Measurements from ENCODE around the gene CIB4.

Gene CIB4

DNA sequence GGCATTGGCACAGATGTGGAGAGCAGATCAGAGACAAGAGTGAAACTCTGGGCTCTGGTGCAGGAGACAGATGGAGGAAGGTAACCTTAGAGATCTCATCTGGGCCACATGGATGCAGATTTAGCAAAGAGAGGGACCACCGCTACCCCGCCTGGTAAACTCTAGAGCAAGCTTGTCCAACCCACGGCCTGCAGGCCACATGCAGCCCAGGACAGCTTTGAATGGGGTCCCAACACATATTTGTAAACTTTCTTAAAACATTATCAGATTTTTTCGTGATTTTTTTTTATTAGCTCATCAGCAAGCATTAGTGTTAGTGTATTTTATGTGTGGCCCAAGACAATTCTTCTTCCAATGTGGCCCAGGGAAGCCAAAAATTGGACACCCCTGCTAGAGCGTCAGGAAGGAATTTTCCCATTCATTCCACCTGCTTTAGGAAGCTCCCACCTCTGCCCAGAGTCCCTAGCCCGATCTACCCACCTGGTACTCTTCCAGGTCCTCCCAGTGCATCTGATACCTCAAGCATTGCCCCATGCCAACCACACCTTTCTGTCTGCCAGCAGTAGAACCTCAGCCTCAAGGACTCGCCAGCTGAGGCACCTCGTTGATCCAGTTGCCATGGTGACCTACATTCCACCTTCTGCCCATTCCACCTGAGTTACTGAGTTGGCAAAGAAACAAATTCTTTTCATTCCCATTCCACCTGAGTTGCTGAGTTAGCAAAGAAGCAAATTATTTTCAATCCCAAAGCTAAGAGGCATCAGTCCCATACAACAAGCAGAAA, at the start of gene CIB4:
Gene CIB4, minus strand, starts transcription at position 586 of the 784 bp plus-strand sequence. Its CDS starts 52 bp downstream, at position 534.
- no peak for DNase-seq

DNA sequence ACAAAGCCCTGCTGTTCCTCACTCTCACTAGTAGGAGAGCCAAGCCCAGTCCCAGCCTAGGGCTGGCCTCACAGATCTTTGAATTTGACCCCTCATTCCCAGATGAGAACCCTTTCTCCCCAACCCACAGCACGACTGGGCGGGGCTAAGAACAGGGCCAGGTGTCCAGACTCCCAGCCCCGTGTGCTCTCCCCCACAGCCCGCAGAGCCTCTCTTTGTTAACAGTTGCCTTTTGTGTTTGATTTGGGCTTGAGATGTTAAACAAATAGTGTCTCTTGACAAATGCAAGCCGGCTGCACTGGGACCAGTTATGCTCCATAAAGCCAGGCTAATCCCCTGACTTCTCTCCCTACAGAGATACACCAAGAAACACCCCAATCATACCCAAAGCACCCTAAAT, 46.6 kb upstream of the CIB4 start:
- no peak for DNase-seq

DNA sequence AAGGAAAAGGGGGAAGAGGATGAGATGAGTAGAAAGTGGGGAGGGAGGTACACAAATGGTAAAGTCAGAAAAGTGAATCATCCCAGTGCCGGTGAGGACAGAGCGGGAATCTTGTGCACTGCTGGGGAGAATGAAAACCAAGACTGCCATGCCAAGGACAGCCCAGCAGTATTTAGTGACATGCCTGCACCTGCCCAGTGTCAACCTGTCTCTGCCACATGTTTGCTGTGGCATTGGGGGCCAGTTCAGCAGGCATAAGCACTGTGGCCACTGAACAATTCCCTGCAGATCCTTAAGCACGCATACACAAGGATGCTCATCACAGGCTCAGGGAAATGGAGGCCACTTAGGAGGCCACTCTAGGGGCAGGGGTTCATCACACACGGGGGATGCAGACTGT, 46.2 kb upstream of the CIB4 start:
- DNase-seq = no peak

DNA sequence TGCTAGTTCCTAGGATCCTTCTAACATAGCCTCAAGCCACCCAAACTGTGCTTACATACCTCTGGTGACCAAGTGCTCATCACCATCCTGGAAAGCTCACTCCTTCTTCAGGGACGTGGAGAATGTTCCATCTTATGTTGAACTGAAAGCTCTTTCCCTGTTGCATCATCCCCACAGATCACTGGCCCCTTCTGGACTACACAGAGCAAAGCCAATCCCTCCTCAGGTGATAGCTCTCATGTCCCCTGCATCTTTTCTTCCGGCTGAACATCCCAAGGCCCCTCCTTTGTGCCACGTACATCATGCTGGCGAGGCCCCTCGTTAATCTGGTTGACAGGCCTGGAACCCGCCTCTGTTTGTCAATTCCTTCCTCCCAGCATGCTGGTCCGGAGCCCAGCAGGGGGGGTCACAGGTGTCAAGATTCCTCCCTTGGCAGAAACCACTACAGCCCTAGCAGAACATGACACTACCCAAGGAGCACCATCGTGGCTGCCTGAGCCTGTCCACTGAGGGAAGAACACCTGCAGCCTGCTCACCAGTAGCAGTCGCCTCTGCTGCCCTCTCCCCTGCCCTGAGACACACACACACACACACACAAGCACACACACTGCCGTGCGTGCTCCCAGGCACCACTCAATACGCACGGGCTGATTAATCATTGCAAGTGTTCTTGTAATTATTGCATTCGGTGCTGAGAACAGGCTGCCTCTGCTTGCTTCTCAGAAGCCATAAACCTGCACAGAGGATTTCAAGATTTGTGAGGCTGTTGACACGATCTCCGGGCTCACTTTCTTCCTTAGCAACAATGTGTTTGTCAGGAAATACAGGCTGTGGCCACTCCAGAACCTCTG, 45.0 kb upstream of the CIB4 start:
- DNase-seq = no peak

DNA sequence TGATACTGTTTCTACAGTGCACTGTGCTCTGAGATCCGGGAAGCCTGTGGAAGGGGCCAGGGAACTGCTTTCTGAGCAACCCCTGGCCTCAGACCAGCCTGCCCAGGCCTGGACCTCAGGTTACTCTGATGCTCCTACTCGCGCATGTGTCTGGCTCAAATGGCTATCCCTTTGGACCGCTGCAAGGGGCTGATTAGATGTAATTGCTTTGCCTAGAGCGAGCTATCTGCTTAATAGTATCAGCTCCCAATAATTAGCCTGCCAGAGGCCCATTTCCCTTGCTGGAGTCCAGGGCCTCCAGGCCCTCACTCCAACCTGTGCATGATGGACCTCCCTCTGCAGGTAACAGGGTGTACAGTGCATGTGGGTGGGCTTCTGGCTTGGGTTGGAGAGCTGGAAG, 44.2 kb upstream of the CIB4 start:
- no peak for DNase-seq

DNA sequence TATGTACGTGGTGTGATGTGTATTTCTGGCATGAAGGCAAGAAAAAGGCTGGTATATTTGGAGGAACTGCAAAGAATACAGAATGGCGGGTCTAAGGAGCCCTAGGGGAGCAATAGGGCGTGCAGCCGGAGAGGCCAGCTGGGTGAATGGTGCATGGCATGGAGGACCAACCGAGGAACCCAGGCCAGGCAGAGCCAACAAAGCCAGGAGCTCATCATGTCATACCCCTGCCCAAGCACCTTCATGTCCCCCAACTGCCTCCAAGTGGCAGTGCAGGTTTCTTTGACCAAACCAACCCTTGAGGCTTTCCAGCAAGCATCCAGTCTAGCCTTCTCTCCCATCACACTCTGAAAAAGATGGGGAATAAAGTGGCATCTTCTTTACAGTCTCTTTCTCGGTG, 42.4 kb upstream of the CIB4 start:
- DNase-seq = no peak

DNA sequence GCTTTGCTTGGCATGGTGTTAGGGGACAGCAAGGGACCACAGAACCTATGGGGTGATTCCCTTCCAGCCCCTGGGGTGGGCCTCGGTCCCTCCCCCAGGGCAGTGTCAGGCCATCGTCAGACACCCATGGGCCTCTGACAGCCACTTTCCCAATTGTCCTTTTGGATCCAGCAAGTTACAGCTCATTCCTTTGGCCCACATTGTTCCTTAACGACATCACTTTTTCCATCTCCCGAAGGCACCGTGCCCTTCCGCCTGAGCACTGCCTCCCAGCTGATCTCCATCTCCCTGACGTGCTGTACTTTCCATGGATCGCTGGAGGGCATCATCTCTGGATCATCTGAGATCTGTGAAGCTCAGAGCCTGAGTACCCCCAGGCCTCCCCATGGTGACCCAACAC, 41.0 kb upstream of the CIB4 start:
- DNase-seq = no peak

DNA sequence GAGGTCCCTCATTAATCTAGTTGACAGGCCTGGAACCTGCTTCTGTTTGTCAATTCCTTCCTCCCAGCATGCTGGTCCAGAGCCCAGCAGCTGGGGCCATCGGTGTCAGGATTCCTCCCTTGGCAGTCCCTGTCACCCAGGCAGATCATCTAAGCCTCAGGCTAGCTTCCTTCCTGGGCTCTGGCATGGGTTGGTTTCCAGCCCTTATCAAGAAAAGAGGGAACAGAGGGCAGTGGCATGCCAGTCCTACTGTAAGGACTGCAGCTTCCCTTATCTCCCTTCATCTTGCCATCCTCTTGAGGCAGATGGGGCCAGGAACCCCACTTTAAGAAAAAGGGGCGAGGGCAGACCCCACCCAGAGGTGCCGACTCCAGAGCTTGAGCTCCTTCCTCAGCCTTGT, 40.5 kb upstream of the CIB4 start:
- DNase-seq = no peak

DNA sequence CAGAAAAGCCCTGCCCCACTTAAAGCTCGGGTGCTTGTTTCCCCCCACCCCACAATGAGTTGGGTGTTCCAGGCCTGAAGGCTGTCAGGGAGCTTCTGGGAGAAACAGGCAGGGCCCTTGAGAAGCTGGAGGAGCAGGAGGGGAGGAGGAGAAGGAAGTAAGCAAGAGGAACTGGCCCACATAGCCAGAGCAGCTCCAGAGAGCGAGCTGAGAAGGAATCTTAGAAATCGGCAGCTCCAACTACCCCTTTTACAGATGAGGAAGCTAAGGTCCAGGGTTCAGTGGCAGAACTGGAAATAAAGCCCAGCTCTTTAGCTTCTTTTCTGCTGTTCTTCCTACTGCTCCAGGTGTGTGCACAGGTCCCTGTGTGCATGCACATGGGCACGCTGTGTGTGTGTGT, 38.7 kb upstream of the CIB4 start:
- DNase-seq = no peak

DNA sequence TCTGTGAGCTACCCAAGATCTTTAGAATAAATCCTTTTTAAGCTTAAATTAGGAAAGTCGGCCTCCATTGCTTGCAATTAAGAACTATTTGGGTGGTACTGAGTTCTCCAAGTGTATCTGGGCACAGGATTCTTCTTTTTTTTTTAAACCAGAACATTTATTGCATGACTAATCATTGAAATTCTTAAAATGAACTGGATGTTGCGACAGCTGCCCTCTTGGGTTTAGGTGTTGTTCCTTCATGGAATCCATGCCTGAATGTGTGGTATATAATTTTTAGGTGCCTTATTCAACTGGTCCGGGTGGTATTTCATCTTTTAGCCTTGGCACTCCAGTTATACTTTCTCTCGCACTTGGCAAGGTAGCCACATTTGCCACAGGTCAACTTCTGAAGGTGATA, 36.9 kb upstream of the CIB4 start:
- no peak for DNase-seq

DNA sequence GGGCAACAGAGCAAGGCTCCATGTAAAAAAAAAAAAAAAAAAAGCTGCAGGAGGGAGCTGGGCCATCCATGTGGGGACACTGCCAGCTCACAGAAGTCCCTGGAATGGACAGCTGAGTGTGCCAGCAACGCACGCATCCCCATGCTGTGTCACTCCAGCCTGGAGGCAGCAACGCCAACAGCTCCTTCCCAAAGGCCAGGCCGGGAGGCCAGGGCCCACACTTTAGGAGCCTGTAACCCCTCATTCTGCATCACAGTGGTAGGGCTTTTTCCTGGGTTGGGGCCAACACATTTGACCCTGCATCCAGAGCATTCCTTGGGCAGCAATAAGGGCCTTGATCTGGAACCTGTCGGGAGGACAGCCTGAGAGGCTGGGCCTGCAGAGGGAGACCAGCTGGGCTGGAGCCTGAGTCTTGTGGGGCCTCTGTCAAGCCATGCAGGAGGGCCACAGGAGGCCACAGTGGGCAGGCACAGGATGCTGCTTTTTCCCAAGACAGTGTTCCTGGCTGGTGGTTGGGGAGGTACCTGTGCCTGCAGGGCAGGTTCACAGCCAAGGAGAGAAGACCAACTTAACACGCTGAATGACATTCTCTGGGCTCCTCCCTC, 34.6 kb upstream of the CIB4 start:
- DNase-seq = no peak

DNA sequence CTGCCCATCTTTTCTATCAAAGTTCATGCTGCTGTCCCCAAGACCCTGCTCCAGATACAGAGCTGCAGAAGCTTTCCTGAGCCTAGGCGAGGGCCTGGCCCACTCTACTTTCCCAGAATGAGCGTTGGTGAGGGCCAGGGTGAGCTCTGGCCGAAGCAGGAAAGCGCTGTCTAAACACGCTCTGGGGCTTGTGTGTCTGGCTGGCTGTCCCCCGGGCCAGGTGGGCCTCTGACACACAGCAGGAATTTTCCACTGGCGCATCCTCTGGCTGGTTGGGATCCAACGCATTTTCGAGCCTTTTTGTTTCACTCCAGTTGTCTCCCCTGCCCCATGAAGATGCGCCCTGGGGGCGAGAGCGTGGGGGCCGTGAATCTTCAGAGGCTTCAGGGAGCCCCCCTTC, 33.6 kb upstream of the CIB4 start:
- DNase-seq = no peak

DNA sequence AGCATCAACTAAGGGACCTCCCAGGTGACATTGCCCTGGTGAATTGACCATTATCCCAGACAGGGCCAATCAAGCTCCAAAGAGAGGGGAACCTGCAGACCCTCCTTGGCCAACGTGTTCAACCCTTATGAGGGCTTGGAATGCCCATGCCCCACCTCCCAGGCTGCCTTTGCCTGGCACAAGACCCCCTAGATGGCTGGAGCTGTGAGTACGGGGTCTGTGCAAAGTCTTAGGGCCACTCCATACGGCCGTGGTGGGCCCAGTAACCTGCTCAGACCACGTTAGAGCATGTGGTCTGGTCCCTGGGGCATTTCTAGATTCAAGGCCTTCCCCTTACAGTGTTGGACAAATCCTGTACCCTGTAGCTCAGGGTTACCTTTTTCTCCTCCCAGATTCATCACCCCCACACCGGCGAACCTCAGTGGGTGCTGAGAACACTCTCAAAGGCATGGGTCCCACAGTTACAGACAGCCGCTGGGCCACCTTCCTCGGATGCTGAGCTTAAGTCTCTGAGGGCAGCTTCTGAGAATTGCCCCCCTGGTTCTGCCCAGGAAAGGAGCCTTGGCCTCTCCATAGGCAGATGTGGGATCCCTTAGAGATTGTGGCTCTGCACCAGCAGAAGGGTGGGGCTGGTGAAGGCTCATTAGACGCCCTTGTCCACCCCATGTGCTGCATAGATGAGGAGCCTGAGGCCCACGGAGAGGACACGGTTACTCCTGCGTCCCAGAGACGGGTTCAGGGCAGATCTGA, 33.0 kb upstream of the CIB4 start:
- no peak for DNase-seq

DNA sequence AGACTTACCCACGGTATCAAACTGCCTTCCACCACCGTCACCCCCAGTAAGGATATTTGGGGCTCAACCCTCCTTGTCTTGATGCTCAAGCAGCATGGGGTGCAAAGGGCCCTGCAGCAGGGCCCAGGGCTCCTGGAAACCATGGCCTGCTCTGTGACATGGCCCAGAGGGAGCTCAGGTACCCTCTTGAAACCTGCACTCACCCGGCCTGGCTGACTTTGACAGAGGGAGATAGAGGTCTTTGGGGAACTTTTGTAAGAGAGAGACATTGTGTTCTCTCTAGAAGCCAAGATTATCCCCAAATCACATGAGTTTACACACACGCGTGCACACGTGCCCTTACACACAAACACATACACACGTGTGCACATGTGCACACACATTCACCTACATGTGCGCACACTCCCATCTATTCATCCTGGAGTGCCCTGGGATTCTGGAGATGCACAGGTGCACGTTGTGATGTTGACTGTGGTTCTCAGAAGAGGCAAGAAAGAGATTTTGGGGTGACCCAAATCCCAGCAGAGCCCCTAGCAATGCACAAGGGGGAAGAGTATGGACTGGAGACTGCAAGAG, 31.7 kb upstream of the CIB4 start:
- no peak for DNase-seq

DNA sequence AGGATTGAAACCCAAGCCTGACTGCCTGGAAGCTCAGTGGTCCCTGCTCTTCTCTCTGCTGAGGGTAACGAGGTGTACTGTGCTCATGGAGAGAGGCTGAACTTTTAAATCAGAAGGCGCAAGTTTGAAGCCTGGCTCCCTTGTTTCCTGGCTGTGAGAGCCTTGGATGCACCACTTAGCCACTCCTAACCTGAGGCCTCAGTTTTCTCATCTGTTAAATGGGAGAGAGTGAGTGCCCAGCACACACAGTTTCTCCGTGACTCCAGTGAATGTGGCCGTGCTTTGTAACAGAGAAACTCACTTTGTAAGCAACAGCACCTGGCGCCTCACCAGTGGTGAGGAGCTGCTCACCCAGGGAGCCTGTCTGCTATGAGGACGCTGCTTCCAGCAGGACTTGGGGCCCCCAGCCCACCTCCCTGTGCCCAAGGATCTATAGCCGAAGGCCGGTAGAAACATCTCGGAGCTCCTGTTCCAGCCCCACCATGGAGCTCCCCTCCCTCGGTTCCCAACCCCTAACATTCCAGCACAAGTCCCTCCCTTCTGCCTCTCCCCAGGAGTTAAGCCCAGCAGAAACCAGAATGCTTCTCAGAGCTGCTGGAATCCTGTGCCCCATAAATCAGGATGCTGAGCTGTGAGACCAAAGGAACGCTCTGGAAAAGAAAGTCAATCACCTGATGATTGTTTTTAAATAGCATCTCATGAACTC, 31.1 kb upstream of the CIB4 start:
- DNase-seq = no peak

DNA sequence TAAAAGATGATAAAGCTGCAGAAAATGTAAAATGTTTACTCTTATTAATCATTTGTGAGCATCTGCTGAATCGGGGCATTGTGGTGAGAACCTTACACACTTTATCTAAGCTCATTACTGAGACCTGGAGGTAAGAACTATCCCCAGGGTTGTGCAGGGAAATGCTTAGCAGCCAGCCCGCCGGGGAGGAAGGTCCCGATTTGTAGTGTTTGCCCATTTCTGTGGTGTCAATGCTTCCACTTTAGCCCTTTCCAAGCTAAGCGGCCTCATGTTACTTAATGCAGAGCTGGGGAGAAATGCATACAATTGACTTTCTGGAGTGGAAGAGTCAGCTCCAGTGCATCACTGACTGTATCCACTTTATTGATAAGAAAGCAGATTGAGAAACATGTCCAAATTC, 30.5 kb upstream of the CIB4 start:
- DNase-seq = no peak

DNA sequence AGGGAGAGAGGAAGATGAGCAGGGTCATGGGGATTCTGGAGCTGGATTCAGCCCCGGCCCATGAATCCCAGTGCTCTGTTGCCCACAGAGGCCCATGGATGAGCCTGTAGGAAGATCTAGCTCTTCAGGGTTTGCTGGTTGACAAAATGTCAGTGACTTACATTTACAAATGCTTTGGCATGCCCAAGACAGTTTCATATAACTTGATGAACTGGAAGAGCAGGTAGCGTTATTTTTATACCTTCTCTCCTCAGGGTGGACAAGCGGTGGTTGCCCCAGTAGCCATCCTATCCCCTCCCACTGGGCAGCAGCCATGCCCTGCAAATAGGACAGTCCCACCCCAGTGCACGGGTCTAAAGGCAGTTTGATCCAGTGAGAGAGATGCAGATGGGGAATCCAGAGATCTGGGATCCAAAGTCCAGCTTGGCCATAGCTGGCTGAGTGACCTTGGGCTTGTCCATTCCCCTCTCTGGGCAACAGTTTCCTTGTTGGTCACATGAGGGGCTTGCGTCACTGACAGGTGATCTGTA, 29.8 kb upstream of the CIB4 start:
- no peak for DNase-seq

DNA sequence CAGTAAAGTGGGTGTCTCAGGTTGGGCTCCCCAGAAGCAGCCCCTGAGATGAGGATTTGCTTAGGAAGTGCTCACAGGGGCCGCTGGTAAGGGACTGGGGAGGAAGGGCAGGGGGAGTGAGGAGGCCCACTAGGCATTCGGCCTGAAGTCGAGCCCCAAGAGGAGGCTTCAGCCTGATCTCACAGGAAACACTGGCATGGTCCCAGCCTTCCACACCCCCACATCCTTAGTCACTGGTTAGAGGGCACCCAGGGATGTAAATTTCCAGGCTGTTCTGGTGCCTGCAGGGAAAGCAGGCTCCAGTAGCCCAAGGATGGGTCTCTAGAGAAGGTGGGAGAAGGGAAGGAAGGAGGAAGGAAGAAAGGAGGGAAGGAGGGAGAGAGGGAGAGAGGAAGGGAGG, 29.0 kb upstream of the CIB4 start:
- no peak for DNase-seq

DNA sequence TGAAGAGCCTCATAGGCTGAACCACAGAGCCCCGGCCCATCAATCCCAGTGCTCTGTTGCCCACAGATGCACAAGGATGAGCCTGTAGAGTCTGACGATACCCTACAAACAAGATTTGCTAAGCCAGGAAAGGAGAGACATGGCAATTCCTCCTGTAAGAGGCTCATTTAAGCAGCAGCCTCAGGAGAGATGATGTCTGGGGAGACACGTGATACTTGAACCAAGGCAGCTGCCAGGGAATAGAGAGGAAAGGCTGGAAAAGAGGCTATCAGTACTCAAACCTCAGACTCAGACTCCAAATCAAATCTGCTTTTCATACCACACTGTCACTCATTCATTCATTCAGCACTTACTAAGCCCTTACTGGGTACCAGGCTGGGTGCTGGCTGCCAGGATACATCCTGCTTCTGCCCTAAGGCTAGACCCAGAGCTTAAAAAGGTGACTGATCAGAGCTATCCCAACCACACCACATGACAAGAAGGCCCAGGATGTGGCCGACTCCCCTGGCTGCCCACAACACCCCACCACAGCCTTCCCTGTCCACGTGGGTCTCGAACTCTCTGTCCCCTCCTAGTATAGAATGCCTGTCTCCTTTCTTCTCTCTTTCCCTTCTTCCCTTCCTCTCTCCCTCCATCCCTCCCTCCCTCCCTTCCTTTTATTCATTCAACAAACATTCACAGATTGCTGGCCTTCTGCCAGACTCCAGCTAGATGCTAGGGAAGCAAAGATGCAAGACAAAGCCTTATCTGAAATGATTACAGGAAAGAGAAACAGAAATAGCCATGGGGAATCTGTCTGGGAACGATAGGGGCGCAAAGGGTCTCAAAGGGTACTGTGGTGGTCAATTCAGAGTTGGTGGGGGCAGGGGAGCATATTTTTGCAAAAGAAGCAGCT, 27.9 kb upstream of the CIB4 start:
- DNase-seq = no peak

DNA sequence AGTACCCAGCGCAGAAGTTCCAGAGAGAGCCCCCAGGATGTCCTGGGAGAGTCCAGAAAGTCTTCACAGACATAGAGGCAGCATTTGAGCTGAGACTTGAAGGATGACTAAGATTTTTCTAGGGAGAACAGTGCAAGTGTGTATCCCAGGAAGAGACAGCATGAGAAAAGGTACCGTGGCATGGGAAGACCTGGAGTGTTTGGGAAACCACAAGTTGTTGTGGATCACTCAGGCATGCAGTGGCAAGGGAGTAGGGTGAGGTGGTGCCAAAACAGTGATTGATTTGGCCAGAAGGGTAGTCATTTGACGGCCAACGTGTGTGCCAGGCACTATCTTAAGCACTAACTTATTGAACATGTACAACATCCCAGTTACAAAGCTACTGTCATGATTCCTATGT, 26.9 kb upstream of the CIB4 start:
- DNase-seq = no peak

DNA sequence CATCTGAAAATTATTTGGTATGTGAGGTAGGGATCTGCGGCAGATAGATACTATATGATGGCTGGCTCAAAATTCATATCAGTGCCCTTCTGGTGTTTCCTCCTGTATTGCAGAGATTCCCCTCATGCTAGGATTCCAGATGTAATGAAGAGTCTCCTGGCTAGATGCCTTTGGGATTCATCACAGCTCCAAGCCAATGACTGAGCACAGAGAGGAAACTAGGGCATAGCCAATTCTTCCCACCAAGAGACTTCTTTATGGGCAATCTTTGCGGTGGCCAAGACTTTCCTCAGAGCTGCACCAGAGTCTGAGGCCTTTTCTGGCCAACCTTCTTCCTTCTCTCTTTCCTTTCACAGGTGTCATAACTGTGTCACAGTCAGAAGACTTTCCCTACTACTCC, 25.5 kb upstream of the CIB4 start:
- DNase-seq = no peak

Data from hematopoietic multipotent progenitor cell treated with erythropoietin and hydrocortisone succinate and interleukin-3 and kit ligand, for 6 days (in vitro differentiated cells).